Liver (tissue), 9 donors: ENCODE results near the gene ACTRT2. TPM values are rescaled to one million over a fixed set of nuclear protein-coding genes. Genes with fewer than 3 reads are reported as not detected.

Experiments
- DNase-seq: peaks from one replicate; pipeline ENCODE4 v3.0.0-alpha.2; 2017; ENCODE audit warnings: low spot score
- H3K27ac ChIP-seq, 2 donors: one replicate each; pipeline ENCODE4 v1.7.0; 2013; ENCODE audit warnings: inconsistent platforms in 2 of 2, low read length in 2 of 2, control low read depth in 1 of 2, low read depth in 1 of 2, mild to moderate bottlenecking in 1 of 2
- H3K27me3 ChIP-seq, 4 donors: one replicate each; pipeline versions ENCODE4 v1.6.1 to v1.7.0; 2013; ENCODE audit warnings: low read length in 3 of 4, inconsistent platforms in 1 of 4, mild to moderate bottlenecking in 1 of 4, moderate library complexity in 1 of 4; ENCODE audit not compliant: control insufficient read depth in 4 of 4, insufficient read depth in 4 of 4
- H3K36me3 ChIP-seq, 4 donors: one replicate each; pipeline versions ENCODE4 v1.6.1 to v1.7.0; 2013; ENCODE audit warnings: low read length in 3 of 4, mild to moderate bottlenecking in 3 of 4, low read depth in 1 of 4, moderate library complexity in 1 of 4; ENCODE audit not compliant: control insufficient read depth in 4 of 4, insufficient read depth in 3 of 4
- H3K4me1 ChIP-seq, 4 donors: one replicate each; pipeline versions ENCODE4 v1.6.1 to v1.7.0; 2013; ENCODE audit warnings: low read length in 3 of 4, mild to moderate bottlenecking in 3 of 4, moderate library complexity in 1 of 4; ENCODE audit not compliant: control insufficient read depth in 4 of 4, insufficient read depth in 4 of 4
- H3K4me3 ChIP-seq, 3 donors: one replicate each; pipeline versions ENCODE4 v1.6.1 to v1.7.0; 2013; ENCODE audit warnings: low read length in 3 of 3, control low read depth in 1 of 3, low read depth in 1 of 3, mild to moderate bottlenecking in 1 of 3
- H3K9ac ChIP-seq, 2 donors: one replicate each; pipeline ENCODE4 v1.7.0; 2013; ENCODE audit warnings: low read length in 2 of 2, mild to moderate bottlenecking in 2 of 2, moderate library complexity in 2 of 2, control low read depth in 1 of 2, low read depth in 1 of 2
- H3K9me3 ChIP-seq, 4 donors: one replicate each; pipeline versions ENCODE4 v1.6.1 to v1.7.0; 2013; ENCODE audit warnings: low read length in 3 of 4; ENCODE audit not compliant: control insufficient read depth in 4 of 4
- EGR1 ChIP-seq, 2 donors: IDR thresholded peaks; 2 replicates each; pipeline ENCODE4 v1.6.1; 2016 to 2018; ENCODE audit warnings: antibody characterized with exemption in 2 of 2, low read depth in 2 of 2
- FOXA1 ChIP-seq: IDR thresholded peaks from 2 replicates; pipeline ENCODE4 v1.6.1; 2016; ENCODE audit warnings: antibody characterized with exemption
- FOXA2 ChIP-seq: IDR thresholded peaks from 2 replicates; pipeline ENCODE4 v1.6.1; 2016; ENCODE audit warnings: antibody characterized with exemption
- GABPA ChIP-seq, 2 donors: IDR thresholded peaks in 1 of 2; conservative IDR thresholded peaks in 1 of 2; 2 replicates each; pipeline ENCODE4 v1.6.1; 2016; ENCODE audit warnings: antibody characterized with exemption in 2 of 2, mild to moderate bottlenecking in 1 of 2, moderate library complexity in 1 of 2
- HNF4A ChIP-seq, 2 donors: conservative IDR thresholded peaks; 2 replicates each; pipeline ENCODE4 v1.6.1; 2016; ENCODE audit warnings: antibody characterized with exemption in 2 of 2, mild to moderate bottlenecking in 2 of 2
- HNF4G ChIP-seq: IDR thresholded peaks from 2 replicates; pipeline ENCODE4 v1.6.1; 2016; ENCODE audit warnings: antibody characterized with exemption
- NR2F2 ChIP-seq: IDR thresholded peaks from 2 replicates; pipeline ENCODE4 v1.6.1; 2016; ENCODE audit warnings: antibody characterized with exemption
- RAD21 ChIP-seq, 2 donors: IDR thresholded peaks; 2 replicates each; pipeline ENCODE4 v1.6.1; 2016; ENCODE audit warnings: antibody characterized with exemption in 2 of 2, mild to moderate bottlenecking in 2 of 2
- RXRA ChIP-seq, 2 donors: IDR thresholded peaks; 2 replicates each; pipeline ENCODE4 v1.6.1; 2017 to 2018; ENCODE audit warnings: antibody characterized with exemption in 2 of 2, mild to moderate bottlenecking in 1 of 2
- SP1 ChIP-seq: IDR thresholded peaks from 2 replicates; pipeline ENCODE4 v1.6.1; 2018; ENCODE audit warnings: antibody characterized with exemption, mild to moderate bottlenecking
- TAF1 ChIP-seq: conservative IDR thresholded peaks from 2 replicates; pipeline ENCODE4 v1.6.1; 2016; ENCODE audit warnings: antibody characterized with exemption, mild to moderate bottlenecking
- YY1 ChIP-seq: IDR thresholded peaks from 2 replicates; pipeline ENCODE4 v1.6.1; 2016; ENCODE audit warnings: antibody characterized with exemption, mild to moderate bottlenecking
- WGBS: extraction: QIAGEN DNeasy Blood & Tissue Kit; methylation state at CpG from one replicate; pipeline ENCODE4 v1.1.7; 2013; 5-methylcytosine and 5-hydroxymethylcytosine counted together
- polyA plus RNA-seq, 2 donors: library from polyadenylated mRNA; stranded (reverse) in 1 of 2; unstranded in 1 of 2; fragments of 200-250 nt in 1 of 2; fragments of >200 nt in 1 of 2; fragmentation: Nextera tagmentation in 1 of 2; extraction: Ambion mirVana in 1 of 2; gene quantifications; one replicate each; pipeline versions ENCODE4 v1.2.1 to v1.2.3, GENCODE V29; 2013 to 2015
- total RNA-seq, 2 donors: library from RNA; depleted of rRNA; stranded (reverse); fragments of >200 nt; gene quantifications; one replicate each; pipeline ENCODE4 v1.2.3, GENCODE V29; 2014
- TF ChIP-seq, protein P1 (sequence below): IDR thresholded peaks from 2 replicates; pipeline ENCODE4 v1.6.1; 2016; ENCODE audit warnings: antibody characterized with exemption, mild to moderate bottlenecking
- TF ChIP-seq, protein P2 (sequence below): IDR thresholded peaks from 2 replicates; pipeline ENCODE4 v1.6.1; 2016; ENCODE audit warnings: antibody characterized with exemption
- TF ChIP-seq, protein P3 (sequence below): fragments of 150-350 bp; IDR thresholded peaks from 2 replicates; pipeline ENCODE4 v1.5.1; 2017; ENCODE audit warnings: improper control_type of control experiment, low read depth, low read length; ENCODE audit not compliant: missing input control
- TF ChIP-seq, protein P4 (sequence below): IDR thresholded peaks from 2 replicates; pipeline ENCODE4 v1.6.1; 2016; ENCODE audit warnings: antibody characterized with exemption
- donor health status: healthy.
- donor health status: healthy.
- donor health status: healthy.
- donor health status: healthy.
- donor health status: healthy.

ACTRT2 gene
- total and polyA plus RNA-seq, 4 donors: not detected

DNA sequence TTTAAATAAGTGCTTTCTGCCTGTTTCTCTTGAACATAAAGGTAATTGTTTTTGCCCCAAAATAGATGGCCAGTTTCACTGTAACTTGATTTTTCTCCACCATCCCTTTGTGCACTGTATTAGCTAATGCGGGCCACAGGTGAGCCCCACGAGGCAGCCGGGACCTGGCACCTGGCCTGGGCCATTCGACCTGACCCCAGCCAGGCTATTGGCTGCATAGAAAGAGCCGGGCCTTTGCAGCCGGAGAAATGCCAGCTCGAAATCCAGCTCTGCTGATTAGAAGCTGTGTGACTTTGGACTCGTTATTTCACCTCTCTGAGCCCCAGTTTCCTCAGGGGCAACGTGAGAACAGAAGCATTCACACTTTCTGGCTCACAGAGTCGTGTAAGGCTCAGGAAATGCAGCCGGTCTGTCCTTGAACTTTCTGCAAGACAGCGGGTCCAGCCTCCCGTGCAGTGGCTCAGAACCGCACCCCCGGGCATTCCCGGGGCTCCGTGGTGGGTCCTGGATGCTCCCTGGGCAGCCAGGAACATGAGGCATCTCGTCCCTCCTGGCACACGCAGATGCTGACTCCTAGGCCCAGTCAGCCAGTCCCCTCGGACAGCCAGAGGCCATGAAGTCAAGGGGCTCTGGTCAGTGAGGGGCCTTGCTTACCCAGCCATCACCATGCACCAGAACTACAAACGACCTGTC is 37.4 kb upstream of the ACTRT2 start:
- Histone ChIP-seq H3K27me3 (peaks cover 0 to 2% (median 0%) of the 10 kb centered on the region in 4 donors), H3K9ac (no peak overlapping the region), H3K9me3 (no peaks in the 10 kb centered on the region), H3K36me3 (no peaks in the 10 kb centered on the region), H3K4me1 (no peaks in the 10 kb centered on the region), H3K4me3 (no peak overlapping the region), H3K27ac (no peak overlapping the region)
- no peak for TF ChIP-seq FOXA1
- TF ChIP-seq, protein P1, sequence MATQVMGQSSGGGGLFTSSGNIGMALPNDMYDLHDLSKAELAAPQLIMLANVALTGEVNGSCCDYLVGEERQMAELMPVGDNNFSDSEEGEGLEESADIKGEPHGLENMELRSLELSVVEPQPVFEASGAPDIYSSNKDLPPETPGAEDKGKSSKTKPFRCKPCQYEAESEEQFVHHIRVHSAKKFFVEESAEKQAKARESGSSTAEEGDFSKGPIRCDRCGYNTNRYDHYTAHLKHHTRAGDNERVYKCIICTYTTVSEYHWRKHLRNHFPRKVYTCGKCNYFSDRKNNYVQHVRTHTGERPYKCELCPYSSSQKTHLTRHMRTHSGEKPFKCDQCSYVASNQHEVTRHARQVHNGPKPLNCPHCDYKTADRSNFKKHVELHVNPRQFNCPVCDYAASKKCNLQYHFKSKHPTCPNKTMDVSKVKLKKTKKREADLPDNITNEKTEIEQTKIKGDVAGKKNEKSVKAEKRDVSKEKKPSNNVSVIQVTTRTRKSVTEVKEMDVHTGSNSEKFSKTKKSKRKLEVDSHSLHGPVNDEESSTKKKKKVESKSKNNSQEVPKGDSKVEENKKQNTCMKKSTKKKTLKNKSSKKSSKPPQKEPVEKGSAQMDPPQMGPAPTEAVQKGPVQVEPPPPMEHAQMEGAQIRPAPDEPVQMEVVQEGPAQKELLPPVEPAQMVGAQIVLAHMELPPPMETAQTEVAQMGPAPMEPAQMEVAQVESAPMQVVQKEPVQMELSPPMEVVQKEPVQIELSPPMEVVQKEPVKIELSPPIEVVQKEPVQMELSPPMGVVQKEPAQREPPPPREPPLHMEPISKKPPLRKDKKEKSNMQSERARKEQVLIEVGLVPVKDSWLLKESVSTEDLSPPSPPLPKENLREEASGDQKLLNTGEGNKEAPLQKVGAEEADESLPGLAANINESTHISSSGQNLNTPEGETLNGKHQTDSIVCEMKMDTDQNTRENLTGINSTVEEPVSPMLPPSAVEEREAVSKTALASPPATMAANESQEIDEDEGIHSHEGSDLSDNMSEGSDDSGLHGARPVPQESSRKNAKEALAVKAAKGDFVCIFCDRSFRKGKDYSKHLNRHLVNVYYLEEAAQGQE: no peak
- TF ChIP-seq, protein P2, sequence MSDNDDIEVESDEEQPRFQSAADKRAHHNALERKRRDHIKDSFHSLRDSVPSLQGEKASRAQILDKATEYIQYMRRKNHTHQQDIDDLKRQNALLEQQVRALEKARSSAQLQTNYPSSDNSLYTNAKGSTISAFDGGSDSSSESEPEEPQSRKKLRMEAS: no peak
- WGBS: 69% methylated on average over 21 of the region's 21 CpGs
- DNase-seq: no peak

DNA sequence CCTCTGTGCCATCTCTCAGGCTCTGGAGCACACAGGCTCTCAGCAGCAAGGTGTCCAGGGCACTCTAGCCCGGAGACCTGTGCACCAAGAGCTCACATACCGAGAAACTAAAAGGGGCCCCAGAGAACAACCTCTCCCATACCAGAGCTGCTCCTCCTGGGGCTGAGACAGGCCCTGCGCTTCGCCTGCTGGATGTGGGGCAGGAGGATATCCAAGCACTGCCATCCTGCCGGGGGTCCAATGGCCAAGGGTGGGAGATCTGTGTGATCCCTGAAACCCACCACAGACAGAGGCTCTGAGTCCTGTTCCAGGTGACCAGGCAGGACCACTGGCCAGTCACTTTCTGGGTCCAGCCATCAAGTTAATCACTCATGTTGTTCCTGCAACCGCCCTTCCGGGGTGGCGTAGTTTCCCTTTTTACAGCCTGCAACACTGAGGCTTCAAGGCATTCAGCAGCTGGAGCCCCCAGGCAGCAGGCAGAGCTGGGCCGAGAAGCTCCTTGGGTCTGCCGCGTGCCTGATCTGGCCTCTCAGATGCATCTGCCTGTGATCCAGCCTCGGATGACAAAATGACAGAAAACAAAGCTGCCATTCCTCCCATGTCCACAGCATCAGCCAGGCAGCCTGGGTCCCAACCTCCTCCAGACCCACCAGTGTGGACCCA is 36.7 kb upstream of the ACTRT2 start:
- peaks cover 0 to 2% (median 0%) of the 10 kb centered on the region in 4 donors for H3K27me3 ChIP-seq

More for the DNA sequence above, 36.7 kb upstream of the ACTRT2 start:
- DNase-seq: no peak
- Histone ChIP-seq H3K27ac (no peak overlapping the region), H3K4me3 (no peak overlapping the region), H3K9ac (no peak overlapping the region), H3K36me3 (no peaks in the 10 kb centered on the region), H3K9me3 (no peaks in the 10 kb centered on the region), H3K4me1 (no peaks in the 10 kb centered on the region)
- TF ChIP-seq, protein P1: no peak
- TF ChIP-seq EGR1 (IDR thresholded peaks at IDR 0.05; ENCODE audit: low read depth in 2 of 2): no peak
- TF ChIP-seq FOXA1: no peak
- TF ChIP-seq YY1: no peak
- no peak for TF ChIP-seq RXRA (IDR thresholded peaks at IDR 0.05)
- TF ChIP-seq FOXA2: no peak
- TF ChIP-seq NR2F2: no peak
- TF ChIP-seq, protein P3, sequence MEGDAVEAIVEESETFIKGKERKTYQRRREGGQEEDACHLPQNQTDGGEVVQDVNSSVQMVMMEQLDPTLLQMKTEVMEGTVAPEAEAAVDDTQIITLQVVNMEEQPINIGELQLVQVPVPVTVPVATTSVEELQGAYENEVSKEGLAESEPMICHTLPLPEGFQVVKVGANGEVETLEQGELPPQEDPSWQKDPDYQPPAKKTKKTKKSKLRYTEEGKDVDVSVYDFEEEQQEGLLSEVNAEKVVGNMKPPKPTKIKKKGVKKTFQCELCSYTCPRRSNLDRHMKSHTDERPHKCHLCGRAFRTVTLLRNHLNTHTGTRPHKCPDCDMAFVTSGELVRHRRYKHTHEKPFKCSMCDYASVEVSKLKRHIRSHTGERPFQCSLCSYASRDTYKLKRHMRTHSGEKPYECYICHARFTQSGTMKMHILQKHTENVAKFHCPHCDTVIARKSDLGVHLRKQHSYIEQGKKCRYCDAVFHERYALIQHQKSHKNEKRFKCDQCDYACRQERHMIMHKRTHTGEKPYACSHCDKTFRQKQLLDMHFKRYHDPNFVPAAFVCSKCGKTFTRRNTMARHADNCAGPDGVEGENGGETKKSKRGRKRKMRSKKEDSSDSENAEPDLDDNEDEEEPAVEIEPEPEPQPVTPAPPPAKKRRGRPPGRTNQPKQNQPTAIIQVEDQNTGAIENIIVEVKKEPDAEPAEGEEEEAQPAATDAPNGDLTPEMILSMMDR: no peak
- TF ChIP-seq TAF1: no peak
- TF ChIP-seq HNF4G: no peak
- TF ChIP-seq RAD21 (IDR thresholded peaks at IDR 0.05): no peak
- TF ChIP-seq SP1: no peak
- no peak for TF ChIP-seq GABPA (IDR thresholded peaks at IDR 0.05 in 1 of 2, conservative IDR thresholded peaks at IDR 0.05 in 1 of 2)
- no peak for TF ChIP-seq HNF4A (conservative IDR thresholded peaks at IDR 0.05)
- TF ChIP-seq, protein P4, sequence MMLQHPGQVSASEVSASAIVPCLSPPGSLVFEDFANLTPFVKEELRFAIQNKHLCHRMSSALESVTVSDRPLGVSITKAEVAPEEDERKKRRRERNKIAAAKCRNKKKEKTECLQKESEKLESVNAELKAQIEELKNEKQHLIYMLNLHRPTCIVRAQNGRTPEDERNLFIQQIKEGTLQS: no peak
- WGBS: 83% methylated on average over 12 of the region's 12 CpGs
